Sigmoid colon (tissue), 4 donors: Measurements from ENCODE around the gene SAP30.

Experiments
- CTCF ChIP-seq, 4 experiments: fragments of 450-650 bp in 3 of 4; fragments of 200-600 bp in 1 of 4; IDR thresholded peaks; one replicate each; pipeline ENCODE4 v1.5.1; 2016 to 2019; ENCODE audit warnings: antibody characterized with exemption in 4 of 4, mild to moderate bottlenecking in 3 of 4, moderate library complexity in 2 of 4
- EP300 ChIP-seq, 4 donors: sonication (generic); formaldehyde crosslinking; IDR thresholded peaks; one replicate each; pipeline ENCODE4 v1.6.1; 2017; ENCODE audit warnings: antibody characterized with exemption in 4 of 4
- POLR2A ChIP-seq, 2 donors: fragments of 450-650 bp; IDR thresholded peaks; one replicate each; pipeline ENCODE4 v1.6.1; 2016; ENCODE audit warnings: antibody characterized with exemption in 2 of 2, mild to moderate bottlenecking in 2 of 2, moderate library complexity in 2 of 2
- POLR2AphosphoS5 ChIP-seq, 4 donors: sonication (generic); formaldehyde crosslinking; IDR thresholded peaks; one replicate each; pipeline ENCODE4 v1.6.1; 2017; ENCODE audit warnings: antibody characterized with exemption in 4 of 4

GRCh38 chr4:173347467-173347866 lies 23.3 kb upstream of the SAP30 start:
- TF ChIP-seq CTCF (IDR thresholded peaks at IDR 0.05), result no peak
- TF ChIP-seq POLR2A (IDR thresholded peaks at IDR 0.05), result no peak
- no peak for TF ChIP-seq POLR2AphosphoS5 (IDR thresholded peaks at IDR 0.05)
- no peak for TF ChIP-seq EP300 (IDR thresholded peaks at IDR 0.05)
